H9 (cell line): ENCODE data around the gene GALNT10. TPM values are rescaled to one million over a fixed set of nuclear protein-coding genes. Genes with fewer than 3 reads are reported as not detected.

Experiments used
- DNase-seq: peaks from one replicate; pipeline ENCODE4 v3.0.0-alpha.2; 2017
- H2AFZ ChIP-seq: one replicate; pipeline ENCODE4 v1.6.1; 2013; ENCODE audit warnings: mild to moderate bottlenecking, low read length, control low read depth, moderate library complexity
- H2AK5ac ChIP-seq: 2 replicates; pipeline ENCODE4 v1.6.1; 2013; ENCODE audit warnings: low read length, control low read depth, mixed read lengths; ENCODE audit not compliant: insufficient read length
- H2BK120ac ChIP-seq: one replicate; pipeline ENCODE4 v1.6.1; 2013; ENCODE audit warnings: low read depth, mild to moderate bottlenecking, low read length, control low read depth, inconsistent platforms; ENCODE audit not compliant: poor library complexity, severe bottlenecking
- H2BK12ac ChIP-seq: 2 replicates; pipeline ENCODE4 v1.6.1; 2013; ENCODE audit warnings: low read length, control low read depth, mixed read lengths, low read depth; ENCODE audit not compliant: insufficient read length
- H2BK15ac ChIP-seq: 2 replicates; pipeline ENCODE4 v1.6.1; 2013; ENCODE audit warnings: low read depth, low read length, control low read depth
- H2BK20ac ChIP-seq: one replicate; pipeline ENCODE4 v1.6.1; 2013; ENCODE audit warnings: low read depth, mild to moderate bottlenecking, low read length, control low read depth, inconsistent platforms; ENCODE audit not compliant: poor library complexity, severe bottlenecking
- H2BK5ac ChIP-seq: 2 replicates; pipeline ENCODE4 v1.6.1; 2013; ENCODE audit warnings: low read length, control low read depth, mixed read lengths; ENCODE audit not compliant: insufficient read length
- H3K14ac ChIP-seq: 2 replicates; pipeline ENCODE4 v1.6.1; 2013; ENCODE audit warnings: low read length, control low read depth; ENCODE audit not compliant: insufficient read depth
- H3K18ac ChIP-seq: 2 replicates; pipeline ENCODE4 v1.6.1; 2013; ENCODE audit warnings: low read depth, mild to moderate bottlenecking, mixed read lengths, low read length, control low read depth; ENCODE audit not compliant: insufficient read length
- H3K23ac ChIP-seq: 2 replicates; pipeline ENCODE4 v1.6.1; 2013; ENCODE audit warnings: low read length, control low read depth, mixed read lengths, low read depth; ENCODE audit not compliant: insufficient read length
- H3K23me2 ChIP-seq: 2 replicates; pipeline ENCODE4 v1.6.1; 2013; ENCODE audit warnings: low read depth, mild to moderate bottlenecking, mixed read lengths, low read length, control low read depth; ENCODE audit not compliant: insufficient read length, poor library complexity, severe bottlenecking
- H3K27ac ChIP-seq: 2 replicates; pipeline ENCODE4 v1.5.1; 2013; ENCODE audit warnings: low read length, control low read depth, mixed read lengths, low read depth; ENCODE audit not compliant: insufficient read length
- H3K27me3 ChIP-seq: 2 replicates; pipeline ENCODE4 v1.6.1; 2013; ENCODE audit warnings: low read length, control low read depth, inconsistent platforms; ENCODE audit not compliant: insufficient read depth
- H3K4ac ChIP-seq: 2 replicates; pipeline ENCODE4 v1.6.1; 2013; ENCODE audit warnings: low read depth, mild to moderate bottlenecking, control low read depth, inconsistent platforms, low read length, moderate library complexity
- H3K4me1 ChIP-seq: 2 replicates; pipeline ENCODE4 v1.6.1; 2013; ENCODE audit warnings: low read length, control low read depth, inconsistent platforms; ENCODE audit not compliant: insufficient read depth
- H3K4me2 ChIP-seq: 2 replicates; pipeline ENCODE4 v1.6.1; 2013; ENCODE audit warnings: low read length, control low read depth, mixed read lengths; ENCODE audit not compliant: insufficient read length, insufficient read depth
- H3K56ac ChIP-seq: 2 replicates; pipeline ENCODE4 v1.6.1; 2013; ENCODE audit warnings: low read depth, mild to moderate bottlenecking, mixed read lengths, low read length, control low read depth; ENCODE audit not compliant: insufficient read length
- H3K79me1 ChIP-seq: 2 replicates; pipeline ENCODE4 v1.6.1; 2013; ENCODE audit warnings: low read depth, mild to moderate bottlenecking, moderate library complexity, low read length, control low read depth, inconsistent platforms; ENCODE audit not compliant: insufficient read depth, poor library complexity, severe bottlenecking
- H3K79me2 ChIP-seq: 2 replicates; pipeline ENCODE4 v1.6.1; 2013; ENCODE audit warnings: low read length, control low read depth, inconsistent platforms; ENCODE audit not compliant: insufficient read depth
- H3K9ac ChIP-seq: 2 replicates; pipeline ENCODE4 v1.6.1; 2013; ENCODE audit warnings: low read length, control low read depth, mixed read lengths; ENCODE audit not compliant: insufficient read length; ENCODE audit errors: extremely low read depth
- H3K9me3 ChIP-seq: one replicate; pipeline ENCODE4 v1.6.1; 2013; ENCODE audit warnings: low read depth, low read length, inconsistent platforms; ENCODE audit not compliant: control insufficient read depth
- H3T11ph ChIP-seq: one replicate; pipeline ENCODE4 v1.6.1; 2013; ENCODE audit warnings: mild to moderate bottlenecking, low read length, control low read depth, inconsistent platforms
- H4K20me1 ChIP-seq: one replicate; pipeline ENCODE4 v1.6.1; 2013; ENCODE audit not compliant: control insufficient read depth, insufficient read length, insufficient read depth
- H4K5ac ChIP-seq: 2 replicates; pipeline ENCODE4 v1.6.1; 2013; ENCODE audit warnings: low read depth, mild to moderate bottlenecking, mixed read lengths, low read length, control low read depth; ENCODE audit not compliant: insufficient read length
- H4K8ac ChIP-seq: replicated peaks from 2 replicates; pipeline ENCODE4 v1.6.1; 2013; ENCODE audit warnings: low read length, control low read depth, mixed read lengths, low read depth; ENCODE audit not compliant: insufficient read length
- H4K91ac ChIP-seq: 2 replicates; pipeline ENCODE4 v1.6.1; 2013; ENCODE audit warnings: low read depth, mild to moderate bottlenecking, moderate library complexity, mixed read lengths, low read length, control low read depth; ENCODE audit not compliant: insufficient read length
- H3K27ac Mint-ChIP-seq, 3 experiments: 2 replicates in 2 of 3; 3 replicates in 1 of 3; pipeline ENCODE4 v1.8.0; 2020 to 2021; ENCODE audit warnings: mixed read lengths in 3 of 3, mild to moderate bottlenecking in 1 of 3, moderate library complexity in 1 of 3
- H3K27me3 Mint-ChIP-seq: 2 replicates; pipeline ENCODE4 v1.8.0; 2021; ENCODE audit warnings: low read depth, mild to moderate bottlenecking, moderate library complexity, mixed read lengths
- H3K36me3 Mint-ChIP-seq, 3 experiments: 2 replicates in 2 of 3; 3 replicates in 1 of 3; pipeline ENCODE4 v1.8.0; 2020 to 2021; ENCODE audit warnings: low read depth in 3 of 3, mixed read lengths in 3 of 3; ENCODE audit not compliant: insufficient read depth in 1 of 3
- H3K4me1 Mint-ChIP-seq, 2 experiments: 2 replicates each; pipeline ENCODE4 v1.8.0; 2020; ENCODE audit warnings: mixed read lengths in 2 of 2
- H3K4me3 Mint-ChIP-seq, 2 experiments: 2 replicates in 1 of 2; 3 replicates in 1 of 2; pipeline ENCODE4 v1.8.0; 2020 to 2021; ENCODE audit warnings: mild to moderate bottlenecking in 2 of 2, mixed read lengths in 2 of 2, moderate library complexity in 1 of 2
- H3K9me3 Mint-ChIP-seq, 2 experiments: 2 replicates in 1 of 2; 3 replicates in 1 of 2; pipeline ENCODE4 v1.8.0; 2020; ENCODE audit warnings: mild to moderate bottlenecking in 2 of 2, mixed read lengths in 2 of 2, moderate library complexity in 1 of 2
- CTCF ChIP-seq: fragments of 200-600 bp; sonication (generic); conservative IDR thresholded peaks from 3 replicates; pipeline ENCODE4 v1.8.0; 2021; ENCODE audit warnings: antibody characterized with exemption, mild to moderate bottlenecking
- WGBS: extraction: QIAGEN DNeasy Blood & Tissue Kit; methylation state at CpG from one replicate; pipeline ENCODE4 v1.1.7; 2013; ENCODE audit warnings: missing lambda C conversion rate, low lambda C conversion rate, mixed read lengths; ENCODE audit not compliant: insufficient read length; ENCODE audit errors: extremely low coverage; 5-methylcytosine and 5-hydroxymethylcytosine counted together
- total RNA-seq: library from RNA; stranded (reverse); gene quantifications from 2 replicates; pipeline ENCODE4 v1.2.1, GENCODE V29; 2021

Gene GALNT10
- total RNA-seq, 1 experiment from 2014 or later = 15.4 TPM

GRCh38 chr5:154312000-154312399 is 121.5 kb downstream of the GALNT10 start:
- Histone ChIP-seq H2BK15ac (no peak overlapping the region), H3K79me1 (no peaks in the 10 kb centered on the region), H2BK12ac (no peak overlapping the region), H3K9me3 (no peaks in the 10 kb centered on the region), H3K56ac (no peak overlapping the region), H2BK120ac (no peak overlapping the region), H2BK5ac (no peak overlapping the region), H3K14ac (no peak overlapping the region), H4K91ac (no peak overlapping the region), H3K79me2 (no peaks in the 10 kb centered on the region), H2BK20ac (no peak overlapping the region), H3K27ac (no peak overlapping the region), H4K8ac (no peak overlapping the region), H3K4ac (no peak overlapping the region), H2AK5ac (no peak overlapping the region), H3K27me3 (no peaks in the 10 kb centered on the region), H4K20me1 (no peaks in the 10 kb centered on the region), H4K5ac (no peak overlapping the region), H3K4me2 (no peak overlapping the region), H3K23ac (no peak overlapping the region), H2AFZ (no peak overlapping the region), H3K23me2 (no peaks in the 10 kb centered on the region), H3K4me1 (no peaks in the 10 kb centered on the region), H3T11ph (no peak overlapping the region), H3K9ac (no peak overlapping the region), H3K18ac (no peak overlapping the region)
- no peak overlapping the region for H3K4me3 Mint-ChIP-seq
- no peaks in the 10 kb centered on the region for H3K9me3 Mint-ChIP-seq
- no peaks in the 10 kb centered on the region for H3K27me3 Mint-ChIP-seq
- H3K4me1 Mint-ChIP-seq = peaks cover 0 to 3% of the 10 kb centered on the region in 2 experiments; a peak in 2 of 4 replicates
- no peak overlapping the region for H3K27ac Mint-ChIP-seq
- no peak for DNase-seq
- no peaks in the 10 kb centered on the region; a peak in 1 of 7 replicates for H3K36me3 Mint-ChIP-seq
- no peak for TF ChIP-seq CTCF
- no CpG with 5 or more reads among the region's 3 CpGs for WGBS
